GM12873 (cell line): ENCODE measurements around the gene MERTK.

Source experiments
- TF ChIP-seq, protein P1 (sequence below): IDR thresholded peaks from 2 replicates; pipeline ENCODE4 v1.5.1; 2012; ENCODE audit warnings: low read depth, mild to moderate bottlenecking, moderate library complexity, low read length, control low read depth; ENCODE audit not compliant: insufficient read depth; ENCODE audit errors: missing control alignments

Gene MERTK

DNA sequence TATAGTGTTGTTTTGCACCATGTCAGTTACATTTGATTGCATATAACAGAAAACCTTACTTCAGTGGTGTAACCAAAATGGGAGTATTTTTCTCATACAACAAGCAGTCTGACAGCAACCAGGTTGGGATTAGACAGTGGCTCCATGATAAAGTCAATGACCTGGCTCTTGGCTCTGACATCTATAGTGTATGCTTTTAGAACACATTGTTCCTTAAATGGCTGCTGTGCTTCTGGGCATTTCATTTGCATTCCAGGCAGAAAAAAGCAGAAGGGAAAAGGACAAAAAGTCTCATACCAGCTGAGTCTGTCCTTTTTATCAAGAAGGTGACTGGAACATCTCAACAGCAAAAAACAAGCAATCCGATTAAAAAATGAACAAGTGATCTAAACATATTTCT, 10.2 kb downstream of the MERTK start:
- TF ChIP-seq, protein P1, sequence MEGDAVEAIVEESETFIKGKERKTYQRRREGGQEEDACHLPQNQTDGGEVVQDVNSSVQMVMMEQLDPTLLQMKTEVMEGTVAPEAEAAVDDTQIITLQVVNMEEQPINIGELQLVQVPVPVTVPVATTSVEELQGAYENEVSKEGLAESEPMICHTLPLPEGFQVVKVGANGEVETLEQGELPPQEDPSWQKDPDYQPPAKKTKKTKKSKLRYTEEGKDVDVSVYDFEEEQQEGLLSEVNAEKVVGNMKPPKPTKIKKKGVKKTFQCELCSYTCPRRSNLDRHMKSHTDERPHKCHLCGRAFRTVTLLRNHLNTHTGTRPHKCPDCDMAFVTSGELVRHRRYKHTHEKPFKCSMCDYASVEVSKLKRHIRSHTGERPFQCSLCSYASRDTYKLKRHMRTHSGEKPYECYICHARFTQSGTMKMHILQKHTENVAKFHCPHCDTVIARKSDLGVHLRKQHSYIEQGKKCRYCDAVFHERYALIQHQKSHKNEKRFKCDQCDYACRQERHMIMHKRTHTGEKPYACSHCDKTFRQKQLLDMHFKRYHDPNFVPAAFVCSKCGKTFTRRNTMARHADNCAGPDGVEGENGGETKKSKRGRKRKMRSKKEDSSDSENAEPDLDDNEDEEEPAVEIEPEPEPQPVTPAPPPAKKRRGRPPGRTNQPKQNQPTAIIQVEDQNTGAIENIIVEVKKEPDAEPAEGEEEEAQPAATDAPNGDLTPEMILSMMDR, result no peak

DNA sequence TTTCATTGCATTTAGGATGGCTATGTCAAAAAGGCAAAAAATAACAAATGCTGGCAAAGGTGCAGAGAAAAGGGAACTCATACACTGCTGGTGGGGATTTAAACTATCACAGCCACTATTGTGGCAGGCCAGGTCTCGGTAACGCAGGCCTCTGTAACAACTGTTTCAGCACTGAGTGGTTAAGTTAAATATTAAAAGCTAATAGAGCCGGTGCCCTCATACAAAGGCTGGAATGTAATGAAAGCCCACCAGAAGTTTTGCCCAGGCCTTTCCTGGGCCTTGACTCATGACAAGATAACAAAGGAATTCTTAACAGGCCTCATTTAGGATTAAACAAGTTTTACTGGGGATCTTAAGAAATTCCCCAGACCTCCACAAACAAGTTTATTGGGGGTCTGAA, 10.7 kb downstream of the MERTK start:
- TF ChIP-seq, protein P1, result no peak

DNA sequence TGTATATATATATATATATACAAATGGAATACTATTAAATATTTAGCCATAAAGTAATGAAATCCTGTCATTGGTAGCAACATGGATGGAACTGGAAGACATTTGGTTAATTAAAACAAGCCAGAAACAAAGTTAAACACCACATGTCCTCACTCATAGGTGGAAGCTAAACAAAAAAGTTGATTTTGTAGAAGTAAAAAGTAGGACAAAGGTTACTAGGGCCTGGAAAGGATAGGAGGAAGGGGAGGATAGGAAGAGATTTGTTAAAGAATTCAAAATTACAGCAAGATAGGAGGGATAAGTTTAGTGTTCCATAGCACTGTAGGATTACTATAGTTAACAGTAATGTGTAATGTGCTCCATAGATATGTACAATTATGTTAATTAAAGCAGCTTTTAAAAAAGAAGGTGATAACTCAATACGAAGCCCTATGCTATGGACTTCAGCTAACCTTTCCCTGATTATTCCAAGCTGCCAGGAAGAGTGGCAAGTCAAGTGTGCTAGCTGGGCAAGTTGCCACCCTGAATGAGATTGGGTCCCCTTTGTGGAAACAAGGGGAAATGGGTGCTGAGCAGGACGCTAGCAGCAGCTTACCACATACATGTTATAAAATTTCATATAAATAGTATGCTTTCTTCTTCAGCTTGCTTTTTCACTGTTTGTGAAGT, 12.3 kb downstream of the MERTK start:
- TF ChIP-seq, protein P1, result no peak

DNA sequence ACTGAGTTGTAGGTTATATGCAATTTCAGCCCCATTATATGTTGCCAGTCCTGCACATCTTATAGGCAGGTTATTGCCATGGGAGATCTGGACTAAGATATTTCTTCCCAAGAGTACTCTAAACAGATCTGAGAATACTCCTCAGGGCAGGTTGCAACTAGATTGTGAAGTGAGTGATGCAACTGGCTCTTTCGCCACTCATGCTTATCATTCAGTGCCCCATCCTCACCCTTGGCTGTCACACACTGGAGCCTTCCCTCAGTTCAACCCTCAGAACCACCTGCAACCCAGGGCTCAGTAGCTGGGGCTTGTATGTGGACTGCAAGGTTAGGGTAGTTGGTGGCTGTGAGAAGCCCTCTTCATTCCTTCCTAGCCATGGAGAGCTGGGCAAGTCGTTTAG, 14.1 kb downstream of the MERTK start:
- TF ChIP-seq, protein P1, result no peak

DNA sequence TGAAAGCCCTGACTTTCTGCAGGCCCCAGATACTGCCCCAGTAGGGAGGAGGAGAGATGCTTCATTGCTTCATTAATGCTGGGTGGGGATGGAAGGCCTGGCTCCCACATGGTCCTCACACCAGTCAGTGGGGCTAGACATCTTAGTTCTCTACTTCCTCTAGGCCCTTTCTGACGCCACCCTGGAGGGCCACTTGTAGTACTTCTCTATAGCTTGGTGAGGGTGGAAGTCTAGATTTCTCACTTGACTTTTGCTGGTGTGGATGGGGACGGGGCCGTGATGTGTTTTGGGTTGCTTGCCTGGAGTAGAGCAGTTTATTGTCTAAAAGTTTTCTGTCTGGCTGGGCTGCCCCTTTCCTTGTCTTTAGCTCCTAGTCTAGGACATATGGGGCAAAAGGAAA, 18.7 kb downstream of the MERTK start:
- TF ChIP-seq, protein P1, result no peak

DNA sequence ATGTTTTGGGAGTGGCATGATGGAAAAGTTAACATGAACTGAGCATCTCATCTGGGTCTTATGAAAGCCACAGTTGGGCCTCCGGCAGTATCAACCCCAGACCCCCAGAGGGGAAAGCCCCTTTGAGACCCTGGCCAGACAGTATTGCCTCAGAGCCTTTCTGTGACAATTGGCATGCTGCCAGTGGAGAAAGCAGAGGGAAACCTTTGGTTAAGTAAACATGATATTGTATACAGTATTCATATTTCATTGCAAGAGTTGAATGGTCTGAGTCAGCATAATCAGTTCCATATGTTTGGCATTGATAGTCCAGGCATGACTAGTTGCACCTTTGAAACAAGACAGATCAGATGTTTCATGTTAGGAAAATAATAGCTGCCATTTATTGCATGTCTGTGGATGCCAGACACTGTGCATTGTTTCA, 20.0 kb downstream of the MERTK start:
- TF ChIP-seq, protein P1, result no peak

DNA sequence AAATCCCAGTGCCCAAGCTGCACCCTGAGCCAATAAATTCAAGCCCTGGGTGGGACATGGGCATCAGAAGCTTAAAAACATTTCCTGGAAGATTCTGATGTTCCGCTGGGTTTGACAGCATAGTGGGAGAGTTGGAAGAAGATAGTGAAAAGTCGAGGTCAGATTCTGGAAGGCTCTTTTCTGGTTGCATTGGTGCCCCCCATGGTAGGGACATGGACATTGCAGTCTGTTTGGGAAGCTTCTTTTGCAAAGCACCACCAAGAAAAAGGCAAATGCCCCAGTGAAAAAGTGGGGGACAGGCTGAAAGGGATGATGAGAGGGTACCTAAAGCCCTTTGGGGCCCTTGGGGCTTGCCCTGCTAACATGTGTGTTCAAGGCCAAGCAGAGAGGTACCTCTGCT, 21.0 kb downstream of the MERTK start:
- TF ChIP-seq, protein P1, result peak; percentile 28
